SU-DHL-6 (cell line): ENCODE results near the gene ZNF354B.

ENCODE experiments used
- CTCF ChIP-seq: fragments of 200-600 bp; sonication (generic); IDR thresholded peaks from one replicate; pipeline ENCODE4 v1.5.1; 2017; ENCODE audit warnings: antibody characterized with exemption, mild to moderate bottlenecking, low read length, moderate library complexity; ENCODE audit not compliant: insufficient read depth, poor library complexity, severe bottlenecking
- EZH2phosphoT487 ChIP-seq: fragments of 200-600 bp; sonication (generic), shearing (Covaris generic); conservative IDR thresholded peaks from 2 replicates; pipeline ENCODE4 v1.6.1; 2018; ENCODE audit warnings: mild to moderate bottlenecking, antibody characterized with exemption, low read length, moderate library complexity, mixed read lengths

- TF ChIP-seq CTCF, result no peak
- TF ChIP-seq EZH2phosphoT487, result no peak
Measured at GRCh38 chr5:178859625-178860521, at the start of gene ZNF354B.
